Cardiac fibroblast (primary cell): ENCODE results near the gene TIFAB.

Source experiments
- DNase-seq, 2 donors: peaks; one replicate each; pipeline versions ENCODE4 v3.0.0 to v3.0.0-alpha.2; 2010; ENCODE audit warnings: low read depth in 2 of 2
- H3K4me3 ChIP-seq, 2 donors: replicated peaks in 1 of 2; 1 replicate in 1 of 2; 2 replicates in 1 of 2; pipeline ENCODE4 v1.5.1; 2011; ENCODE audit warnings: low read depth in 2 of 2, low read length in 2 of 2, mild to moderate bottlenecking in 2 of 2, moderate library complexity in 1 of 2
- CTCF ChIP-seq: IDR thresholded peaks from one replicate; pipeline ENCODE4 v1.5.1; 2011; ENCODE audit warnings: low read depth, mild to moderate bottlenecking, low read length, inconsistent platforms

Gene TIFAB

GRCh38 chr5:135444360-135444759 lies 7.8 kb downstream of the TIFAB start:
- H3K4me3 ChIP-seq: no peak overlapping the region
- DNase-seq: no peak
- no peak for TF ChIP-seq CTCF

GRCh38 chr5:135443161-135443960 lies 8.8 kb downstream of the TIFAB start:
- no peak for DNase-seq
- no peak for TF ChIP-seq CTCF
- H3K4me3 ChIP-seq: no peak overlapping the region

GRCh38 chr5:135442431-135443160 lies 9.6 kb downstream of the TIFAB start:
- no peak for DNase-seq

GRCh38 chr5:135441919-135442318 lies 10.2 kb downstream of the TIFAB start:
- no peak for DNase-seq
- no peak for TF ChIP-seq CTCF
- H3K4me3 ChIP-seq: no peak overlapping the region

More at GRCh38 chr5:135442431-135443160, 9.6 kb downstream of the TIFAB start:
- H3K4me3 ChIP-seq: no peak overlapping the region
- no peak for TF ChIP-seq CTCF

DNA sequence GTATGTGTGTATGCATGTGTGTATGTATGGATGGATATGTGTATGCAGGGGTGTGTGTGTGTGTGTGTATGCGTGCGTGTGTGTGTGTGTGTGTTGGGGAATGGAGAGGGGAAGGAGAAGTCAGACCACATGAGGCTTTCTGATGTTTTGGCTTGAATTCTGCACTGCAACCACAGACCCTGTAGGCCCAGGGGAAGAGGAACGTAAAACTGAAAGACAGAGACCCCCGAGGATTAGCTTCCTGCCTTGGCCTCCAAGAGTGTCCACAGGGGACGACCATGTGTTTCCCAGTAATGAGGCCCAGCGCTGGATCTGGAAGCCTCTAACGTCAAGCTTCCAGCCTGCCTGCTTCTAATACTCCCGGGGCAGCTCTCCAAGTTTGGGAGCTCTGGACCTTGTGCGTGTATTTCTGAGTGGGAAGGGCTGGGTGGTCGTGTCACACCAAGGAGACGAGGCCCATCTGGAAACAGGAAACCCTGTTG lies 10.8 kb downstream of the TIFAB start:
- no peak overlapping the region for H3K4me3 ChIP-seq
- peak in 1 of 2 donors; percentile 32 for DNase-seq
- TF ChIP-seq CTCF: no peak

GRCh38 chr5:135440916-135441315 lies 11.2 kb downstream of the TIFAB start:
- H3K4me3 ChIP-seq: no peak overlapping the region
- TF ChIP-seq CTCF: no peak
- DNase-seq: no peak
